ENCODE measurements around the gene ADAM22. TPM values are rescaled to one million over a fixed set of nuclear protein-coding genes. Genes with fewer than 3 reads are reported as not detected.

Gene ADAM22
- total RNA-seq, 1 donor from 2014 or later: 13.4 TPM

- no peak overlapping the region for H3K27ac Mint-ChIP-seq (ENCODE audit: unreplicated experiment)
Observed at GRCh38 chr7:88214456-88214855, 280.4 kb downstream of the ADAM22 start.

DNA sequence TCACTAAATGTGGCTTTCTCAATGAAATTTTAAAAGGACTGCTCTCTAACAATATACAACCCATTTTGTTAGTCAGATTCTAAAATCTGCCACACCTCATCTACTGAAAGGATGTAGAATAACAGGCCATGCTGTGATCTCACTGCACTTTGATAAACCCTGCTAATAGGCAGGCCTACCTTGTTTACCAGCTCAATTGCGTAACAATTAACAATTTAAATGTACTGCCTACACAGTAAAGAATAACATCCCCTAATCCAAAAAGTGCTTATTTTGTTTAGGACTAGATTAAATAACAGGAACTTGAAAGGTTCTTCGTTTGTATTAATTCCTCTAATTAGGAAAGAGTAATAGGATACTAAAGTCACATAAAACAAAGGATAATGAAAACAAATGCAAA lies 281.2 kb downstream of the ADAM22 start:
- Mint-ChIP-seq H3K4me3 (no peak overlapping the region), H3K4me1 (peaks cover 27% of the 10 kb centered on the region), H3K36me3 (ENCODE audit: low read depth) (peaks cover 11% of the 10 kb centered on the region), H3K27ac (ENCODE audit: unreplicated experiment) (no peak overlapping the region), H3K27me3 (ENCODE audit: low read depth) (no peaks in the 10 kb centered on the region), H3K9me3 (no peaks in the 10 kb centered on the region)
- TF ChIP-seq, protein P1, sequence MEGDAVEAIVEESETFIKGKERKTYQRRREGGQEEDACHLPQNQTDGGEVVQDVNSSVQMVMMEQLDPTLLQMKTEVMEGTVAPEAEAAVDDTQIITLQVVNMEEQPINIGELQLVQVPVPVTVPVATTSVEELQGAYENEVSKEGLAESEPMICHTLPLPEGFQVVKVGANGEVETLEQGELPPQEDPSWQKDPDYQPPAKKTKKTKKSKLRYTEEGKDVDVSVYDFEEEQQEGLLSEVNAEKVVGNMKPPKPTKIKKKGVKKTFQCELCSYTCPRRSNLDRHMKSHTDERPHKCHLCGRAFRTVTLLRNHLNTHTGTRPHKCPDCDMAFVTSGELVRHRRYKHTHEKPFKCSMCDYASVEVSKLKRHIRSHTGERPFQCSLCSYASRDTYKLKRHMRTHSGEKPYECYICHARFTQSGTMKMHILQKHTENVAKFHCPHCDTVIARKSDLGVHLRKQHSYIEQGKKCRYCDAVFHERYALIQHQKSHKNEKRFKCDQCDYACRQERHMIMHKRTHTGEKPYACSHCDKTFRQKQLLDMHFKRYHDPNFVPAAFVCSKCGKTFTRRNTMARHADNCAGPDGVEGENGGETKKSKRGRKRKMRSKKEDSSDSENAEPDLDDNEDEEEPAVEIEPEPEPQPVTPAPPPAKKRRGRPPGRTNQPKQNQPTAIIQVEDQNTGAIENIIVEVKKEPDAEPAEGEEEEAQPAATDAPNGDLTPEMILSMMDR (conservative IDR thresholded peaks at IDR 0.05): no peak
- no peak for DNase-seq (ENCODE audit: low read depth, low spot score)

More at GRCh38 chr7:88214456-88214855, 280.4 kb downstream of the ADAM22 start:
- no peak for DNase-seq (ENCODE audit: low read depth, low spot score)
- H3K9me3 Mint-ChIP-seq: no peaks in the 10 kb centered on the region
- TF ChIP-seq, protein P1 (conservative IDR thresholded peaks at IDR 0.05): no peak
- H3K4me1 Mint-ChIP-seq: peaks cover 23% of the 10 kb centered on the region
- no peaks in the 10 kb centered on the region for H3K27me3 Mint-ChIP-seq (ENCODE audit: low read depth)
- peaks cover 11% of the 10 kb centered on the region for H3K36me3 Mint-ChIP-seq (ENCODE audit: low read depth)
- no peak overlapping the region for H3K4me3 Mint-ChIP-seq

DNA sequence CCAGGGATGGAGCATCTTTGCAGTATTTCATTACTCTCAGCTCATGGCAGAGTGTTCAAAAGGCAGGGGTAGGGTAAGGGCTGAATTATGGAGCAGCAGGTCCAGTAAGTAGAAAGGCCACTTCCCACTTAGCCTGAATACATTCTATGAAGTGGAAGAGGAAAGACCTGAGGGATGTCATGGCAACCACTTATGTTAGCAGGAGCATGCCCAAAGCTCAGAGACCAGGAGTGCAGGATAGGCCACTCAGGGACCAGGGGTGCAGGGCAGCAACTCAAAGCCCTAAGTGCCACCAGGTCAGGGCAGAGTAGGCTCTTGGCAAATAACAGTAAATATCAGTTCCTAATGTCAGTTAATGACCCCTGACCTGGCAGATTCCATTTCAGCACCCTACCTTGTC lies 282.2 kb downstream of the ADAM22 start:
- peaks cover 11% of the 10 kb centered on the region for H3K36me3 Mint-ChIP-seq (ENCODE audit: low read depth)
- peaks cover 37% of the 10 kb centered on the region for H3K4me1 Mint-ChIP-seq
- no peaks in the 10 kb centered on the region for H3K27me3 Mint-ChIP-seq (ENCODE audit: low read depth)
- TF ChIP-seq, protein P1 (conservative IDR thresholded peaks at IDR 0.05): no peak
- no peak overlapping the region for H3K27ac Mint-ChIP-seq (ENCODE audit: unreplicated experiment)
- no peak overlapping the region for H3K4me3 Mint-ChIP-seq
- DNase-seq (ENCODE audit: low read depth, low spot score): no peak
- H3K9me3 Mint-ChIP-seq: no peaks in the 10 kb centered on the region

DNA sequence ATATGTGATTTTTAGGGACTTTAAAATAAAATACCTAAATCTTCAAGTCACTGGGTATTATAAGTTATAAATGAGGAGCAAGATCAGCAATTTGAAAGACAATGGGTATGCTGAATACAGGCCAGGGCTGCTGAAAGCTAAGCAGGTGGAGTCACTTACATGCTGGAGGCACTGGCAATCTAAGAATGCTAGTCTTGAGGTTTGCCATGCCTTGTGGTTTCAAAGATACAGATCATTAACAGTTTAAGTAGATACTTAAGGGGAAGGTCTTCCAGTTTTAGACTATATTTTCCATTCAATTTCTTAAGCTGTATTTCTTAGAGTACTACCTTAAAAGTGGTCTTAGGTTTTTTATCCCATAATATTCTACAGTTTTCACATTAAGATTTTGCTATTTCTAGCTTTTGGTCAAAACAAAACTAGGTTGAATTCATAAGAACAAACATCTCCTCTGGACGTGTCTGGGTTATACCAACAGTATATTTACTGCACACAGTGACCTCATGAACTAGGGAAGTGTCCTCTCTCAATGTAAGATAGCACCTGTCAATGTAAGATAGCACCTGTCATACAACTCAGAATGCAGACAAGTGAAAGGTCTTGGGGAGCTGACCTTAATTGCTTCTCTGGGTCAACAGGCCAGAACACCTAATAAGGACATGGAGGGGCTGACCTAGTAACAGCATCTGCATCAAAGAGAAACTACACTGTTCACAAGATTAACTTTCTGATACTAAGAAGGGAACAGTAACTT lies 283.8 kb downstream of the ADAM22 start:
- peaks cover 11% of the 10 kb centered on the region for H3K36me3 Mint-ChIP-seq (ENCODE audit: low read depth)
- no peaks in the 10 kb centered on the region for H3K9me3 Mint-ChIP-seq
- H3K27me3 Mint-ChIP-seq (ENCODE audit: low read depth): no peaks in the 10 kb centered on the region
- peaks cover 37% of the 10 kb centered on the region for H3K4me1 Mint-ChIP-seq
- peak overlapping the region; percentile 94 for H3K4me3 Mint-ChIP-seq
- TF ChIP-seq, protein P1 (conservative IDR thresholded peaks at IDR 0.05): no peak
- no peak for DNase-seq (ENCODE audit: low read depth, low spot score)
- no peak overlapping the region for H3K27ac Mint-ChIP-seq (ENCODE audit: unreplicated experiment)

GRCh38 chr7:88218429-88218745 lies 284.3 kb downstream of the ADAM22 start:
- peak overlapping the region; percentile 94 for H3K4me3 Mint-ChIP-seq
- H3K27ac Mint-ChIP-seq (ENCODE audit: unreplicated experiment): no peak overlapping the region
- peaks cover 37% of the 10 kb centered on the region for H3K4me1 Mint-ChIP-seq
- no peaks in the 10 kb centered on the region for H3K9me3 Mint-ChIP-seq
- TF ChIP-seq, protein P1 (conservative IDR thresholded peaks at IDR 0.05): no peak
- H3K36me3 Mint-ChIP-seq (ENCODE audit: low read depth): peaks cover 7% of the 10 kb centered on the region
- no peaks in the 10 kb centered on the region for H3K27me3 Mint-ChIP-seq (ENCODE audit: low read depth)
- no peak for DNase-seq (ENCODE audit: low read depth, low spot score)

Measured in neural crest cell (in vitro differentiated cells).